T-helper 1 cell (primary cell): ENCODE results near the gene ANO6.

Experiments used
- DNase-seq, 5 donors: peaks; one replicate each; pipeline ENCODE4 v3.0.0-alpha.2; 2012 to 2020

The ANO6 gene

GRCh38 chr12:45475594-45475993 lies 259.7 kb downstream of the ANO6 start:
- DNase-seq: no peak

- no peak for DNase-seq
These were observed 261.6 kb downstream of the ANO6 start for GRCh38 chr12:45477526-45477925.

- no peak for DNase-seq
These were observed 263.0 kb downstream of the ANO6 start for GRCh38 chr12:45478931-45479330.

GRCh38 chr12:45481746-45482145 lies 265.9 kb downstream of the ANO6 start:
- no peak for DNase-seq

- no peak for DNase-seq
These were observed 267.7 kb downstream of the ANO6 start for GRCh38 chr12:45483571-45483970.
